Skin of body (tissue), 2 donors: ENCODE results near the gene ZNF280D. TPM values are rescaled to one million over a fixed set of nuclear protein-coding genes. Genes with fewer than 3 reads are reported as not detected.
A peak's percentile ranks its signal among the peaks of the same experiment; 100 is the strongest.
"Not testable (repeated sequence)": the region's sequence is repeated elsewhere in the genome, so short reads cannot be mapped to it uniquely, and the experiment has no call there.

ENCODE experiments used
- DNase-seq: peaks from one replicate; lab custom pipeline; 2025; lab: John Stamatoyannopoulos, UW
- total RNA-seq: library from RNA; depleted of rRNA; stranded (reverse); fragments of >200 nt; gene quantifications from one replicate; pipeline ENCODE4 v1.2.3, GENCODE V29; 2014

The ZNF280D gene
- total RNA-seq, 1 donor from 2014 or later = 69.0 TPM

DNA sequence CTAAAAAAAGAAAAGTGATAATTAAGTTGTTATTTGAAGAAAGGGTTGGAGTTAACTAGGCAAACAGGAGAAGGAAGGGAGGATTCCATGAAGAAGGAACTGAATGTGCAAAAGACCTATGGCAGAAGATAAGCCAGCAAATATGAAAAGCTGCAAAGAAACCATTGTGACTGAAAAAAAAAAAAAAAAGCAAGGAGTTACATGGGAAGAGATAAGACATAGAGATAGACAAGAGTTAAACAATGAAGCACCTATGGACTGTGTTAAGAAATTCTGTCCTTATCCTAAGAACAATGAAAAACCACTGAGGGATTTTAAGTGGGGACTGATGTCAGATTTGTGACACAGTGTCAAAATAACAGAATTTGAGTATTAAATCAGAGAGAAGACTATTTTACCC, 17.0 kb downstream of the ZNF280D start:
- DNase-seq = no peak

GRCh38 chr15:56715220-56715619, 18.1 kb downstream of the ZNF280D start:
- no peak for DNase-seq

- DNase-seq = not testable (repeated sequence)
Observed at GRCh38 chr15:56709502-56709901, 23.8 kb downstream of the ZNF280D start.

DNA sequence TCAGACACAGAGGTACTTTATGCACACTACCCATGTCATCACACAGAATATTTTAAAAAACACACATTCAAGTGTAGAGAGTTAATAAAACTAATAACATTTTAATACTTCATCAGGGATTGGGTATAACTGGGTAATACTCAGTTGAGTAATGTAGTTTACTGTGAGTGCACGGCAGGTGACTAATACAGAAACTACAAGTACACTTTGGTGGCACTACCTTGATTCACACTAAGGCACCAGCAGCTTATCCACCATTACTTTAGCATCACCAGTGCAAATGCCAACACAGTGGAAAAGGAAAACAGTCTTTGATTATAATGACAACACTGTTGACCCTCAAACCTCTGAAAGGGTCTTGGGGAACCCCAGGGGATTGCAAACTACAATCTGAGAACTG, 33.6 kb downstream of the ZNF280D start:
- DNase-seq = no peak

GRCh38 chr15:56698270-56698669, 35.0 kb downstream of the ZNF280D start:
- no peak for DNase-seq

GRCh38 chr15:56693761-56694160, 39.5 kb downstream of the ZNF280D start:
- DNase-seq = no peak

DNA sequence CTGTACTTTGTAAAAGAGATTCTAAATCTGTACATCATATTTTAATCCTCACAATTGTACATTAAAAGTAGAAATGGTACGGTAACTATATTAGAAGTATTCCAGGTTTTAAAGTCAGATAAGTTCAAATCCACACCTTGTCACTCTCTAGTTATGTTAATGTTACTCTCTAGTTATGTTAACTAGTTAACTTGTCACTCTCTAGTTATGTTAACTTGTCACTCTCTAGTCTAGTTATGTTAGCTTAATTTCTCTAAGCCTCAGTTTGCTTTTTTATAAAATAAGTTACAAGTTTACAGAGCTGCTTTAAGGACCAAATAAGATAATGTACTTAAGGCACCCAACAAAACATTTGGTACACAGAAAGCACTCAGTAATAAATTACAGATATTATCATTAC, 42.6 kb downstream of the ZNF280D start:
- no peak for DNase-seq

DNA sequence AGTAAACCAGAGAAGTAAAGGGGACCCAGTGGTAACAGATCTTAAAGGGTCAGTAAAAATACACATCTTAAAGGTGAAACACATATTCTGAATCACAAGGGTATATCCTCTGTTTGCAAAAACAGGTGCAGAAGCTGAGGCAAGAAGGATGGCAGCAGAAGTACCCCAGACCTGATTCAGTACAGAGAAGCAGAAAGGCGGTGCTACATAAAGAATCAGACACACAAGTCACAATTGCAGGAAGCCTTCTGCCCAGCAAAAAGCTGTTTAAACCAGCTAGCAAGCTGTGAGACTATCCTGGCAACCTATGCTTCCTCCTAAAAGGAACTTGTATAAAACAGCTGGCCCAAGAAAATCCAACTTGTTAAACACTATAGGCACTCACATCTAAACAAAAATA, 49.4 kb downstream of the ZNF280D start:
- DNase-seq = no peak

DNA sequence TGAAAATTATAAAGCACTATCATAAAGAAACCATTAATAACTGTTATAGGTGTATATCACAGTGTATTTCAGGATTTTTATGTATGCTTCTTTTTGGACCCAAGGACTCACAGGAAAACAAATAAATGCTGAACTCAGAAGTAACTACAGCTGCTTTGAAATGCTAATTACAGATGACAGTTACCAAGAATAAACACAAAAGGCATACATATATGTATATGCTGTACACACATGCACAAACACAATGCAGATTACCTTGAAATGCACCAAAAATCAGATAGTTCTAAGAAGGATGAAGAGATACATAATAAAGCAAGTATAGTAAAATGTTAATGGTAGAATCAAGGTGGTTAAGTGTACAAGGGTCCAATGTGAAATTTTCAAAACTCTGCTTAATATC, 52.2 kb downstream of the ZNF280D start:
- no peak for DNase-seq

DNA sequence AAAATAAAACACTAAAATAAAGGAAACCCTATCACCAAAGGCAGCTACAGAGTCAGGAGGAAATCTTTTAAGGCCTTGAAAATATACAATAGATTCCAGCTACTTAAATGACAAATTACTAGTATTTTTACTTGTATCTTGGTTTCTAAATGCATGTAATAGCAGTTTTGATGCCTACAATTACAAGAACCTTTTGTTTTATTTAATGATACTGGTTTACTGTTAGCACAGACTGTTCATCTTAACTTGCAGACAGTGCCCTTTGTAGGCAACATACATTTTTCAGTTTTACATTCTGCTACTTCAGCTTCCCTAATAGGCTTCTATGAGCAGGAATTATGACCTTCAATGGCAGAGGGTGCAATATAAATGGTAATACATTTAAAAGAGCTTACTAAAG, 54.1 kb downstream of the ZNF280D start:
- DNase-seq = no peak

- no peak for DNase-seq
Observed at GRCh38 chr15:56678571-56678970, 54.7 kb downstream of the ZNF280D start.

DNA sequence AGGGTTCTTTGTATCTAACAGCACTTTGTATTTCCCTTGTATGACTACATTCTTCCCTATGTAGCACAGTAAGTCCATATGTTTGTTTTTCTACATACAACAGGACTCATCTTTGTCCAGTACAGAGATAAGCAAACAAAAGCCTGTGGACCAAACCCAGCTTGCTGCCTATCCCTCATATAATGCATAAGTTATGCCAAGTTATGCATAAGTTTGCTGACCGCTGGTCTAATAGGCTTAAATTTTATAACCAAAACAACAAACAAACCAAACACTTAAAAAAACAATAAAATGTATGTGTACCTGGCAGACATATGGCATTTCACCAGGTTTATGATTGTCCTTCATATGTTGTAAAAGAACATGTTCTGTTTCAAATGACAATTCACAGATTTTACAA, 56.0 kb downstream of the ZNF280D start:
- no peak for DNase-seq

DNA sequence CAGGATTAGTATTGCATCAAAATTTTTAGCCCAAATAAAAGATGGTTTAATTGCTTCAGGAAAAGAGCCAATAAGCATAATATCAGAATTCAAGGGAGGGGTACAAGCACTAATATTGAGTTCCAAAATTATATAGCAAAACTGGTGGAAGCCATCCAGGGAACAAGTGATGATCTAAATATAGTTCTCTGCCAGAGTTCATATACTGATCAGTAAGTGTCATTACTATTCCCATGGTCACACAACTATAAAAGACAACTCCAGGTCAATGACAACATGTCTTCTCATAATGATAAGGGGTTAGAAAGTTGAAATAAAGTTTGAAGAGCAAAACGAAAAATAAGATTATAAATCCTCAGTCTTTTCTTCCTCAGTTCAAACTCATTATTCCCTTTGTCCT, 57.4 kb downstream of the ZNF280D start:
- DNase-seq = no peak

DNA sequence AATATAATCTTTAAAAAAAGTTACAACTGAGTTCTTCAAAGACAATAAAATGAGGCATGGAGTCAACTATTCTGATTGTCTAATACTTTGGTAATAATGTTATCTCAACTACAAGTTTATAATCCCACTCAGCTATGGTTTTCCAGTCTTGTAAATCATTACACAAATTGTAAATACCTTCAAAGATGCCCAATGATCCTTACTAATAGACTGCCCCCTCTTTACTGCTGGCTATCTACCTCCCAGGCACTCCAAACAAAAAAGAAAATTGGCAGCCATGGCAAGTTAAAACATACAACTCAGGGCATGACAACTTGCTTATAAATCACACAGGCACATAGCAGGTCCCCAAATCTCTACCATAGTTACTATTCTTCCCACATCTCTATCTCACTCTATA, 58.5 kb downstream of the ZNF280D start:
- DNase-seq = no peak

- no peak for DNase-seq
Observed at GRCh38 chr15:56672721-56673120, 60.6 kb downstream of the ZNF280D start.

DNA sequence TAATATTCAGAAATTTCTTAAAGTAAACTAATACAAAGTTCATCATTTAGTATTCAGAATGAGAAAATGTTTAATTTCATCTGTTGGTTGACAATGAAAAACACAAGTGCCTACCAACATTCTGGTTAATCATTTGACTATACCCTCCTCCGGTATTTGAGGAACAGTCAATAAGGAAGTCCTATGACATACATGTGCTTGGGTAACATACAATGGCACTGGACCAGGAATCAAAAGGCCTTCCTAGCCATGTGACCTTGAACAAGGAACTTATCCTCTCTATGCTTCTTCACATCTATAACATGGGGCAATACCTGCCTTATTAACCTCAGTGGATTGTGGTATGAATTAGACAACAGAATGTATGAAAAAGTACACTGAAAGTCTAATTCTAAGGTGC, 65.8 kb downstream of the ZNF280D start:
- DNase-seq = no peak

GRCh38 chr15:56660943-56661342, 72.4 kb downstream of the ZNF280D start:
- DNase-seq = peak; percentile 36

DNA sequence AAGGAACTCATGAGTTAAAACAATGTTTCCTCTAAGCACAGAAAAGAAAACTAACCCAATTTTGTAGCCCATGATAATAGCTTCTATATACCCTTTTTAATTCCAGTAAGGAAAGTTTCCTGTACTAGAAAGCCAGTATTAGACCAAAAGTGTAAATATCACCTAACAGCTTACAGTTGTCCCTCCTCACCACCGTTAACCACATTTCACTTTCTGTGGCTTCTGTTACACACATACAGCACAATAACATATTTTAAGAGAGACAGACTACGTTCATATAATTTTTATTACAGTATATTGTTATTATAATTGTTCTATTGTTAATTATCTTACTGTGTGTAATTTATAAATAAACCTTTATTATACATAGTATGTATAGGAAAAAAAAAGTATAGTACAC, 74.1 kb downstream of the ZNF280D start:
- no peak for DNase-seq

DNA sequence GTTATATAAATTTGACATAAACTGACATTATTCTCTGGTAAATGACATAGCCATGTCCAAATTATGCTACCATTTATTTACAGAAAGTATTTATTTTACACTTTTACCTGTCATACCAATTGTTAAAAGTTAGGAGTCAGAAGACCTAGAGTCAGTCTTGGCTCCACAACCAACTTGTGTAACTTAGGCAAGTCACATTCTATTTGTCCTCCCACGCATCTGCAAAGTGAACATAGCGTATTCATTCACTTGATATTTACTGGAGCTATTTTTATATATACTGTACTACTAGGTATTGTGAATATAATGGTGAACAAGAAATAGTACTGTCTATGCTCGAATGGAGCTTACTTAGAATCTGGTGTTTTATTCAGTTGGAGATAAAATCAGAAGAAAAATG, 78.7 kb downstream of the ZNF280D start:
- no peak for DNase-seq

DNA sequence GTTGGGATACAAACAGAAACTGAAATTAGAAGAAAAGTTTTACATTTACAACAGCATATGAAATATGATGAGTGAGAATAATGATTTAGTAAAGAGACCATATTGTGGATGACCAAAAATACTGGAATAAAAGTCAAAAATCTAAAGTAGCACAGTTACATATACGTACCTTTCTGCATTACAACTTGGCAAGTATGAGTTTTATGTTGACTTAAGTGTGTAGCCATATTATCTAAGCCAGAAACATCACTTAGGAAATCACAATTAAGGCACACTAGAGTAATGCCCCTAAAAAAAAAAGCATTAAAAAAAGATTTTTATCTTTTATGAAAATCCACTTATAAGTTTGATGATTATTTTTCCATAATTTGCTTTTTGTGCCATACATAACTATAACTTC, 79.1 kb downstream of the ZNF280D start:
- no peak for DNase-seq

GRCh38 chr15:56653787-56654186, 79.5 kb downstream of the ZNF280D start:
- DNase-seq = no peak

GRCh38 chr15:56653107-56653506, 80.2 kb downstream of the ZNF280D start:
- DNase-seq = no peak

DNA sequence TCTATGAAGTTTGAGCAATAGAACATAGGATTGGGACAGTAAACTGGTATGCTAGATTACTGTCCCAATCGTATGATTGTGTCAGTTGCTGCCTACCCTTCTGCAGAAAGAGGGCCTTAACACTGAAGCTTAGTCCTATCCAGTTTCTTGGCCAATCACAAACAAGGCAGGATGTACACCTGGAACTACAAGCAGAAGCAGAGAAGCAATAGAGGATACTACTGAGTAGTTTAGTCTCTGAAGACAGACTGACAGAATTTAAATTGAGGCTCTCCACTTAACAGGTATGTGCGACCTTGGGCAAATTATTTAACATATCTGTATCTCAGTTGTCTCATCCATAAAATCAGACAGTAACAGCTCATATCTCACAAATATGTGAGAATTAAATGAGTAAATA, 85.0 kb downstream of the ZNF280D start:
- no peak for DNase-seq

DNA sequence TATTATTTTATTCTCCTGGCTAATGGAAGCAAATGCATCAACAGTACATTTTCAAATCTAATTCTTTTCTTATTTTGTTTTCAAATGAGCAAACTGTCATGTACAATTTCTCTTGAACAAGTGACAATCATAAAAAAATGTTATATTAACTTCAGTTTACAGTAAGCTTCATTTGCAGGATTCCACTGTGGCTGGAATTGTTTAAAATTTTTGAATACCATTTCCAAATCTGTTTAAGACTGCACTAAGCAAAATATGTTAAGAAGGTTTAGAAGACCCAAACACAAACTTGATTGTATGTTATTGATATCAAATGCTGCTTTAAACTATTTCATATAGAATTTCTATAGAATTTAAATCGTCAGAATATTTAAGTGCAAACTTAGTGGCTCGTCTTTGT, 92.8 kb downstream of the ZNF280D start:
- DNase-seq = no peak

- no peak for DNase-seq
Observed at GRCh38 chr15:56640127-56640526, 93.2 kb downstream of the ZNF280D start.
